Fibroblast of pulmonary artery (primary cell): ENCODE results near the gene DDX41.

ENCODE experiments used
- DNase-seq: peaks from one replicate; pipeline ENCODE4 v3.0.0-alpha.2; 2010; ENCODE audit warnings: low read depth
- H3K4me3 ChIP-seq: replicated peaks from 2 replicates; pipeline ENCODE4 v1.5.1; 2011; ENCODE audit warnings: low read depth, mild to moderate bottlenecking, control low read depth, low read length, moderate library complexity
- CTCF ChIP-seq: IDR thresholded peaks from 2 replicates; pipeline ENCODE4 v1.5.1; 2011; ENCODE audit warnings: mild to moderate bottlenecking, control low read depth, low read length, inconsistent platforms; ENCODE audit errors: missing control alignments

Gene DDX41

GRCh38 chr5:177494346-177495195 lies 22.2 kb downstream of the DDX41 start:
- peak; percentile 90 for DNase-seq

GRCh38 chr5:177493795-177494345 lies 22.9 kb downstream of the DDX41 start:
- TF ChIP-seq CTCF: no peak
- no peak for DNase-seq
- peak overlapping the region; percentile 28 for H3K4me3 ChIP-seq

More at GRCh38 chr5:177494346-177495195, 22.2 kb downstream of the DDX41 start:
- peak; percentile 30 for TF ChIP-seq CTCF
- H3K4me3 ChIP-seq: peak overlapping the region; percentile 83

GRCh38 chr5:177492841-177493240 lies 23.9 kb downstream of the DDX41 start:
- DNase-seq: no peak
- no peak for TF ChIP-seq CTCF
- no peak overlapping the region for H3K4me3 ChIP-seq

GRCh38 chr5:177491983-177492746 lies 24.6 kb downstream of the DDX41 start:
- TF ChIP-seq CTCF: no peak
- no peak overlapping the region for H3K4me3 ChIP-seq
- no peak for DNase-seq

- no peak for DNase-seq
- no peak overlapping the region for H3K4me3 ChIP-seq
- peak; percentile 28 for TF ChIP-seq CTCF
These were observed 25.3 kb downstream of the DDX41 start for GRCh38 chr5:177491429-177491945.

- H3K4me3 ChIP-seq: no peak overlapping the region
These were observed 25.8 kb downstream of the DDX41 start for GRCh38 chr5:177490992-177491391.

More at GRCh38 chr5:177490992-177491391, 25.8 kb downstream of the DDX41 start:
- no peak for DNase-seq
- no peak for TF ChIP-seq CTCF
